H1 (cell line): ENCODE data around the gene GADL1. TPM values are rescaled to one million over a fixed set of nuclear protein-coding genes. Genes with fewer than 3 reads are reported as not detected.

Source experiments
- EGR1 ChIP-seq: IDR thresholded peaks from 2 replicates; pipeline ENCODE4 v1.6.1; 2011; ENCODE audit warnings: low read depth, low read length, borderline replicate concordance
- EP300 ChIP-seq, 2 experiments: IDR thresholded peaks; 1 replicate in 1 of 2; 2 replicates in 1 of 2; pipeline ENCODE4 v1.6.1; 2011 to 2012; ENCODE audit warnings: low read depth in 2 of 2, low read length in 2 of 2, mild to moderate bottlenecking in 2 of 2, borderline replicate concordance in 1 of 2, inconsistent platforms in 1 of 2, moderate library complexity in 1 of 2
- GABPA ChIP-seq: IDR thresholded peaks from 2 replicates; pipeline ENCODE4 v1.6.1; 2011; ENCODE audit warnings: mild to moderate bottlenecking, low read length, moderate library complexity, borderline replicate concordance; ENCODE audit not compliant: insufficient read depth
- NANOG ChIP-seq: IDR thresholded peaks from 2 replicates; pipeline ENCODE4 v1.6.1; 2011; ENCODE audit warnings: low read length, low read depth, mild to moderate bottlenecking, inconsistent platforms; ENCODE audit not compliant: insufficient read depth, poor library complexity, severe bottlenecking
- RXRA ChIP-seq: IDR thresholded peaks from 2 replicates; pipeline ENCODE4 v1.6.1; 2011; ENCODE audit warnings: low read depth, mild to moderate bottlenecking, low read length, moderate library complexity; ENCODE audit not compliant: insufficient read depth
- SIN3A ChIP-seq, 2 experiments: IDR thresholded peaks in 1 of 2; conservative IDR thresholded peaks in 1 of 2; 2 replicates each; pipeline ENCODE4 v1.6.1; 2011 to 2012; ENCODE audit warnings: low read length in 2 of 2, improper control_type of control experiment in 1 of 2, low read depth in 1 of 2, mild to moderate bottlenecking in 1 of 2
- SIX5 ChIP-seq: IDR thresholded peaks from 2 replicates; pipeline ENCODE4 v1.6.1; 2011; ENCODE audit warnings: mild to moderate bottlenecking, low read depth, low read length
- SUZ12 ChIP-seq: fragments of 200-600 bp; sonication (generic); IDR thresholded peaks from 2 replicates; pipeline ENCODE4 v1.6.1; 2012; ENCODE audit warnings: mild to moderate bottlenecking, inconsistent platforms, low read length, moderate library complexity, mixed read lengths
- TAF7 ChIP-seq: optimal IDR thresholded peaks from 2 replicates; pipeline ENCODE3; 2011; ENCODE audit warnings: low read depth, mild to moderate bottlenecking, inconsistent platforms, low read length, moderate library complexity, borderline replicate concordance
- ZNF274 ChIP-seq: IDR thresholded peaks from 2 replicates; pipeline ENCODE4 v1.7.0; 2012; ENCODE audit warnings: low read length, borderline replicate concordance; ENCODE audit errors: extremely low read depth
- polyA plus RNA-seq, 7 experiments: library from polyadenylated mRNA; depleted of rRNA in 3 of 7; stranded (reverse) in 5 of 7; unstranded in 2 of 7; fragments of >200 nt in 5 of 7; fragments of 200-250 nt in 2 of 7; gene quantifications; 1 replicate in 5 of 7; 2 replicates in 1 of 7; 4 replicates in 1 of 7; pipeline versions ENCODE4 v1.2.1 to v1.2.3, GENCODE V29; 2011 to 2013; ENCODE audit warnings: missing spikeins in 2 of 7, mixed read lengths in 2 of 7
- total RNA-seq: library from RNA; stranded (reverse); fragmentation: NEBNext Ultra II Directional; extraction: Animal tissue kit (Norgen Biotek cat#: 25700); gene quantifications from 2 replicates; pipeline ENCODE4 v1.2.1, GENCODE V29; 2021
- TF ChIP-seq, protein P1 (sequence below): fragments of 300-600 bp; sonication (generic); IDR thresholded peaks from 2 replicates; pipeline ENCODE4 v1.7.1; 2012; ENCODE audit warnings: low read length, moderate library complexity, mild to moderate bottlenecking, inconsistent platforms; ENCODE audit not compliant: insufficient replicate concordance

GADL1 gene
- total and polyA plus RNA-seq, 2 of the 8 experiments (the other 6 are each of a cell fraction or from before 2014, with no cell fraction given): 0.03 to 0.30 TPM

DNA sequence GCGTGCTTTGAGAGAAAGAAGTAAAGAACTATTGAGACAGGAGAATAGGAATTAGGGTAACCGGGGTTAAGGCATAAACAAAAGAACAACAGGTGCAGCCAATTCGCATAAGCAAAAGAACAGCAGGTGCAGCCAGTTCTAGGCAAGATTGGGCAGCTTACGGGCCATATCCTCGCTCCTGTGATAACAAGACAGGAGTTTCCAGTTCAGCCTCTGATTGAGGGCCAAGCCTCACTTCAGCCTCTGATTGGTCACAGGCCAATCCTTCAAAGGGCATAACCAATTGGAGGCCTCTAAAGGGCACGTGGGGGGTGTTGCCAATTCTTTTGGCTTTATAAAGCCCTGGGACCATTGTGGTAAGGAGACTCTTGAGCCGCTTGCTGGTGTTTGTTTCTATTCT lies 143.5 kb downstream of the GADL1 start (continued):
- TF ChIP-seq, protein P1, sequence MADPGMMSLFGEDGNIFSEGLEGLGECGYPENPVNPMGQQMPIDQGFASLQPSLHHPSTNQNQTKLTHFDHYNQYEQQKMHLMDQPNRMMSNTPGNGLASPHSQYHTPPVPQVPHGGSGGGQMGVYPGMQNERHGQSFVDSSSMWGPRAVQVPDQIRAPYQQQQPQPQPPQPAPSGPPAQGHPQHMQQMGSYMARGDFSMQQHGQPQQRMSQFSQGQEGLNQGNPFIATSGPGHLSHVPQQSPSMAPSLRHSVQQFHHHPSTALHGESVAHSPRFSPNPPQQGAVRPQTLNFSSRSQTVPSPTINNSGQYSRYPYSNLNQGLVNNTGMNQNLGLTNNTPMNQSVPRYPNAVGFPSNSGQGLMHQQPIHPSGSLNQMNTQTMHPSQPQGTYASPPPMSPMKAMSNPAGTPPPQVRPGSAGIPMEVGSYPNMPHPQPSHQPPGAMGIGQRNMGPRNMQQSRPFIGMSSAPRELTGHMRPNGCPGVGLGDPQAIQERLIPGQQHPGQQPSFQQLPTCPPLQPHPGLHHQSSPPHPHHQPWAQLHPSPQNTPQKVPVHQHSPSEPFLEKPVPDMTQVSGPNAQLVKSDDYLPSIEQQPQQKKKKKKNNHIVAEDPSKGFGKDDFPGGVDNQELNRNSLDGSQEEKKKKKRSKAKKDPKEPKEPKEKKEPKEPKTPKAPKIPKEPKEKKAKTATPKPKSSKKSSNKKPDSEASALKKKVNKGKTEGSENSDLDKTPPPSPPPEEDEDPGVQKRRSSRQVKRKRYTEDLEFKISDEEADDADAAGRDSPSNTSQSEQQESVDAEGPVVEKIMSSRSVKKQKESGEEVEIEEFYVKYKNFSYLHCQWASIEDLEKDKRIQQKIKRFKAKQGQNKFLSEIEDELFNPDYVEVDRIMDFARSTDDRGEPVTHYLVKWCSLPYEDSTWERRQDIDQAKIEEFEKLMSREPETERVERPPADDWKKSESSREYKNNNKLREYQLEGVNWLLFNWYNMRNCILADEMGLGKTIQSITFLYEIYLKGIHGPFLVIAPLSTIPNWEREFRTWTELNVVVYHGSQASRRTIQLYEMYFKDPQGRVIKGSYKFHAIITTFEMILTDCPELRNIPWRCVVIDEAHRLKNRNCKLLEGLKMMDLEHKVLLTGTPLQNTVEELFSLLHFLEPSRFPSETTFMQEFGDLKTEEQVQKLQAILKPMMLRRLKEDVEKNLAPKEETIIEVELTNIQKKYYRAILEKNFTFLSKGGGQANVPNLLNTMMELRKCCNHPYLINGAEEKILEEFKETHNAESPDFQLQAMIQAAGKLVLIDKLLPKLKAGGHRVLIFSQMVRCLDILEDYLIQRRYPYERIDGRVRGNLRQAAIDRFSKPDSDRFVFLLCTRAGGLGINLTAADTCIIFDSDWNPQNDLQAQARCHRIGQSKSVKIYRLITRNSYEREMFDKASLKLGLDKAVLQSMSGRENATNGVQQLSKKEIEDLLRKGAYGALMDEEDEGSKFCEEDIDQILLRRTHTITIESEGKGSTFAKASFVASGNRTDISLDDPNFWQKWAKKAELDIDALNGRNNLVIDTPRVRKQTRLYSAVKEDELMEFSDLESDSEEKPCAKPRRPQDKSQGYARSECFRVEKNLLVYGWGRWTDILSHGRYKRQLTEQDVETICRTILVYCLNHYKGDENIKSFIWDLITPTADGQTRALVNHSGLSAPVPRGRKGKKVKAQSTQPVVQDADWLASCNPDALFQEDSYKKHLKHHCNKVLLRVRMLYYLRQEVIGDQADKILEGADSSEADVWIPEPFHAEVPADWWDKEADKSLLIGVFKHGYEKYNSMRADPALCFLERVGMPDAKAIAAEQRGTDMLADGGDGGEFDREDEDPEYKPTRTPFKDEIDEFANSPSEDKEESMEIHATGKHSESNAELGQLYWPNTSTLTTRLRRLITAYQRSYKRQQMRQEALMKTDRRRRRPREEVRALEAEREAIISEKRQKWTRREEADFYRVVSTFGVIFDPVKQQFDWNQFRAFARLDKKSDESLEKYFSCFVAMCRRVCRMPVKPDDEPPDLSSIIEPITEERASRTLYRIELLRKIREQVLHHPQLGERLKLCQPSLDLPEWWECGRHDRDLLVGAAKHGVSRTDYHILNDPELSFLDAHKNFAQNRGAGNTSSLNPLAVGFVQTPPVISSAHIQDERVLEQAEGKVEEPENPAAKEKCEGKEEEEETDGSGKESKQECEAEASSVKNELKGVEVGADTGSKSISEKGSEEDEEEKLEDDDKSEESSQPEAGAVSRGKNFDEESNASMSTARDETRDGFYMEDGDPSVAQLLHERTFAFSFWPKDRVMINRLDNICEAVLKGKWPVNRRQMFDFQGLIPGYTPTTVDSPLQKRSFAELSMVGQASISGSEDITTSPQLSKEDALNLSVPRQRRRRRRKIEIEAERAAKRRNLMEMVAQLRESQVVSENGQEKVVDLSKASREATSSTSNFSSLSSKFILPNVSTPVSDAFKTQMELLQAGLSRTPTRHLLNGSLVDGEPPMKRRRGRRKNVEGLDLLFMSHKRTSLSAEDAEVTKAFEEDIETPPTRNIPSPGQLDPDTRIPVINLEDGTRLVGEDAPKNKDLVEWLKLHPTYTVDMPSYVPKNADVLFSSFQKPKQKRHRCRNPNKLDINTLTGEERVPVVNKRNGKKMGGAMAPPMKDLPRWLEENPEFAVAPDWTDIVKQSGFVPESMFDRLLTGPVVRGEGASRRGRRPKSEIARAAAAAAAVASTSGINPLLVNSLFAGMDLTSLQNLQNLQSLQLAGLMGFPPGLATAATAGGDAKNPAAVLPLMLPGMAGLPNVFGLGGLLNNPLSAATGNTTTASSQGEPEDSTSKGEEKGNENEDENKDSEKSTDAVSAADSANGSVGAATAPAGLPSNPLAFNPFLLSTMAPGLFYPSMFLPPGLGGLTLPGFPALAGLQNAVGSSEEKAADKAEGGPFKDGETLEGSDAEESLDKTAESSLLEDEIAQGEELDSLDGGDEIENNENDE: peak; percentile 72
- TF ChIP-seq EGR1 (no peak), SIN3A (conservative IDR thresholded peaks at IDR 0.05 in 1 of 2, IDR thresholded peaks at IDR 0.05 in 1 of 2; ENCODE audit: low read depth in 1 of 2, low read length in 2 of 2) (no peak), SUZ12 (no peak), TAF7 (no peak), NANOG (no peak), EP300 (IDR thresholded peaks at IDR 0.05; ENCODE audit: borderline replicate concordance in 1 of 2, low read depth in 2 of 2, low read length in 2 of 2) (no peak), RXRA (no peak), SIX5 (no peak), GABPA (no peak), ZNF274 (no peak)
